Transverse colon (tissue), 4 donors: ENCODE data around the gene BCOR. TPM values are rescaled to one million over a fixed set of nuclear protein-coding genes. Genes with fewer than 3 reads are reported as not detected.

Source experiments
- DNase-seq: peaks from one replicate; pipeline ENCODE4 v3.0.0-alpha.2; 2019
- H3K27ac ChIP-seq, 4 donors: fragments of 200-600 bp; sonication (generic); 2 replicates each; pipeline ENCODE4 v1.5.1; 2016 to 2018; ENCODE audit warnings: inconsistent platforms in 4 of 4
- H3K27me3 ChIP-seq: fragments of 200-600 bp; sonication (generic); 2 replicates; pipeline ENCODE4 v1.5.1; 2017; ENCODE audit warnings: inconsistent platforms
- H3K36me3 ChIP-seq, 4 donors: fragments of 200-600 bp; sonication (generic); 2 replicates each; pipeline ENCODE4 v1.5.1; 2017 to 2019; ENCODE audit warnings: inconsistent platforms in 4 of 4
- H3K4me1 ChIP-seq, 4 donors: fragments of 200-600 bp; sonication (generic); 2 replicates each; pipeline ENCODE4 v1.5.1; 2017 to 2020; ENCODE audit warnings: inconsistent platforms in 4 of 4
- H3K4me3 ChIP-seq, 4 donors: fragments of 200-600 bp; sonication (generic); 1 replicate in 1 of 4; 2 replicates in 3 of 4; pipeline versions ENCODE4 v1.5.1 to v1.6.1; 2017 to 2019; ENCODE audit warnings: inconsistent platforms in 4 of 4
- H3K9me3 ChIP-seq, 2 donors: fragments of 200-600 bp; sonication (generic); 2 replicates each; pipeline ENCODE4 v1.5.1; 2017 to 2019; ENCODE audit warnings: inconsistent platforms in 2 of 2
- CTCF ChIP-seq, 5 experiments: fragments of 200-600 bp in 3 of 5; fragments of 450-650 bp in 2 of 5; sonication (generic) in 3 of 5; IDR thresholded peaks; 1 replicate in 2 of 5; 2 replicates in 3 of 5; pipeline ENCODE4 v1.5.1; 2016 to 2017; ENCODE audit warnings: antibody characterized with exemption in 5 of 5, inconsistent platforms in 3 of 5, mild to moderate bottlenecking in 2 of 5, moderate library complexity in 1 of 5
- EP300 ChIP-seq: sonication (generic); formaldehyde crosslinking; IDR thresholded peaks from one replicate; pipeline ENCODE4 v1.6.1; 2017; ENCODE audit warnings: antibody characterized with exemption, low read depth
- POLR2A ChIP-seq: fragments of 450-650 bp; IDR thresholded peaks from one replicate; pipeline ENCODE4 v1.6.1; 2016; ENCODE audit warnings: antibody characterized with exemption, mild to moderate bottlenecking, moderate library complexity
- POLR2AphosphoS5 ChIP-seq, 3 donors: sonication (generic); formaldehyde crosslinking; IDR thresholded peaks; one replicate each; pipeline ENCODE4 v1.6.1; 2016; ENCODE audit warnings: antibody characterized with exemption in 3 of 3
- WGBS, 2 donors: methylation state at CpG; one replicate each; pipeline ENCODE4 v1.1.5; 2018; ENCODE audit warnings: low coverage in 1 of 2; 5-methylcytosine and 5-hydroxymethylcytosine counted together
- in situ Hi-C, 4 donors: fragments of 200-750 bp; cut with MboI; loops; one replicate each; pipeline versions ENCODE4 v1.15.0 to v1.15.1; 2017; ENCODE audit warnings: low sequenced_read_pairs in 3 of 4, low pct_ligation_motif_present in 1 of 4, low pct_unique_long_range_greater_than_20kb in 1 of 4
- intact Hi-C: fragments of 100-400 bp; cut with DNase I; formaldehyde crosslinking; loops from one replicate; pipeline ENCODE4 v1.15.1; 2023; ENCODE audit warnings: low total_unique reads
- total RNA-seq, 4 donors: library from RNA; depleted of rRNA; stranded (reverse); fragments of >200 nt; gene quantifications; one replicate each; pipeline ENCODE4 v1.1.0, GENCODE V29; 2016

BCOR gene
- total RNA-seq, 4 donors from 2014 or later, result 17.9 to 27.8 (median 20.4) TPM

GRCh38 chrX:40043895-40044294, 53.9 kb downstream of the BCOR start:
- H3K36me3 ChIP-seq, result no peaks in the 10 kb centered on the region
- intact Hi-C loops, result no loop called here
- TF ChIP-seq CTCF (IDR thresholded peaks at IDR 0.05) (no peak), POLR2AphosphoS5 (IDR thresholded peaks at IDR 0.05) (no peak), POLR2A (no peak), EP300 (no peak)
- H3K27ac ChIP-seq, result no peak overlapping the region
- DNase-seq, result no peak
- no peaks in the 10 kb centered on the region for H3K27me3 ChIP-seq
- 79% methylated on average over 3 of the region's 3 CpGs; no CpG with 5 or more reads in 1 of the 2 donors for WGBS, 2 donors
- H3K4me1 ChIP-seq, result peaks cover 0 to 6% (median 0%) of the 10 kb centered on the region in 4 donors
- in situ Hi-C loops, result no loop called here
- H3K9me3 ChIP-seq, result no peaks in the 10 kb centered on the region
- no peak overlapping the region for H3K4me3 ChIP-seq

GRCh38 chrX:40041915-40042314, 55.8 kb downstream of the BCOR start:
- Histone ChIP-seq H3K27me3 (no peaks in the 10 kb centered on the region), H3K9me3 (no peaks in the 10 kb centered on the region), H3K4me1 (peaks cover 0 to 6% (median 0%) of the 10 kb centered on the region in 4 donors), H3K36me3 (no peaks in the 10 kb centered on the region), H3K4me3 (no peak overlapping the region), H3K27ac (no peak overlapping the region)
- no peak for DNase-seq
- TF ChIP-seq POLR2AphosphoS5 (IDR thresholded peaks at IDR 0.05), result no peak
- no peak for TF ChIP-seq EP300
- no peak for TF ChIP-seq CTCF (IDR thresholded peaks at IDR 0.05)
- no peak for TF ChIP-seq POLR2A
- in situ Hi-C loops (no loop called here), intact Hi-C loops (no loop called here)
- 72% methylated on average over 6 of the region's 6 CpGs; no CpG with 5 or more reads in 1 of the 2 donors for WGBS, 2 donors

- TF ChIP-seq EP300 (no peak), POLR2AphosphoS5 (IDR thresholded peaks at IDR 0.05) (no peak), CTCF (IDR thresholded peaks at IDR 0.05) (no peak), POLR2A (no peak)
- Histone ChIP-seq H3K27ac (no peak overlapping the region), H3K4me1 (peaks cover 0 to 6% (median 0%) of the 10 kb centered on the region in 4 donors), H3K4me3 (no peak overlapping the region), H3K27me3 (no peaks in the 10 kb centered on the region), H3K36me3 (no peaks in the 10 kb centered on the region), H3K9me3 (no peaks in the 10 kb centered on the region)
- no peak for DNase-seq
- in situ Hi-C loops, result no loop called here
- WGBS, 2 donors, result 0 to 48% methylated on average over 1 to 4 of the region's 4 CpGs
- intact Hi-C loops, result no loop called here
Observed at GRCh38 chrX:40040686-40041461, 56.9 kb downstream of the BCOR start.

GRCh38 chrX:40039887-40040286, 57.9 kb downstream of the BCOR start:
- Histone ChIP-seq H3K4me1 (peaks cover 0 to 6% (median 0%) of the 10 kb centered on the region in 4 donors), H3K27ac (no peak overlapping the region), H3K27me3 (no peaks in the 10 kb centered on the region), H3K36me3 (no peaks in the 10 kb centered on the region), H3K4me3 (no peak overlapping the region), H3K9me3 (no peaks in the 10 kb centered on the region)
- no peak for DNase-seq
- WGBS, 2 donors, result 60 to 97% methylated on average over 1 to 8 of the region's 8 CpGs
- TF ChIP-seq CTCF (IDR thresholded peaks at IDR 0.05) (no peak), POLR2A (no peak), EP300 (no peak), POLR2AphosphoS5 (IDR thresholded peaks at IDR 0.05) (no peak)
- intact Hi-C loops, result no loop called here
- in situ Hi-C loops, result loop anchor here in 1 of 4 donors (10.0 kb wide), 1 partner anchor 45 kb away; no protein-coding TSS in a partner anchor
